ENCODE results near the gene ZNF521.

DNA sequence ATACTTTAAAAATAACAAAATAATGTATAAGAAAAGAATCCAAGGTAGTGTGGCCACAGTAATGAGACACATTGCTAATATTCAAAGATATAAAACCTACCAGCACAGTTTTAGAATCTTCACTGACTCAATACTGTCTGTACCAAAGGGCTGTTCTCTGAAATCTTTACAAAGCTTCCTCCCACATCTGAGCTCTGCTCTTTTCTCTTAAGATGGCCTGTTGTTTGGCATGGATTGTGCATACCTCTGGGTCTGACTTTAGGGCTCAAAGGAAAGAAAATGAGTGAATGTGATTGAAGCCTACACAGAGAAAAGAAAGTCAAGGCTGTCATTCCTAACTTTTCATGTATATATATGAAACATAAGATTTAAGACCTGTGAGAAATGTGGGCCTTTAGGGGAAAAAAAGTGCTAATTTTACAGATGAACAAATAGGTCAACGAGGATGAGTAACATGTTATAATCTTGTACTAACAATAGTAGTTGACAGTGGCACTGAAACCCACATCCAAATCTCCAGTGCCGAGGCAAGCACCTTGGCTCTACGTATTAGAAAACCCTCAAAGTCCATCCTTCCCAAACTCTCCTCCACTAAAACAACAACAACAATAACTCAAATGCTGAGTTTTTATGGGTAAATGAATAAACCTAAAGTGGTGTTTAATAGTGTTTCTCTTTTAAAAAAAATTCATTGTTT is 114.2 kb downstream of the ZNF521 start:
- TF ChIP-seq, protein P1, sequence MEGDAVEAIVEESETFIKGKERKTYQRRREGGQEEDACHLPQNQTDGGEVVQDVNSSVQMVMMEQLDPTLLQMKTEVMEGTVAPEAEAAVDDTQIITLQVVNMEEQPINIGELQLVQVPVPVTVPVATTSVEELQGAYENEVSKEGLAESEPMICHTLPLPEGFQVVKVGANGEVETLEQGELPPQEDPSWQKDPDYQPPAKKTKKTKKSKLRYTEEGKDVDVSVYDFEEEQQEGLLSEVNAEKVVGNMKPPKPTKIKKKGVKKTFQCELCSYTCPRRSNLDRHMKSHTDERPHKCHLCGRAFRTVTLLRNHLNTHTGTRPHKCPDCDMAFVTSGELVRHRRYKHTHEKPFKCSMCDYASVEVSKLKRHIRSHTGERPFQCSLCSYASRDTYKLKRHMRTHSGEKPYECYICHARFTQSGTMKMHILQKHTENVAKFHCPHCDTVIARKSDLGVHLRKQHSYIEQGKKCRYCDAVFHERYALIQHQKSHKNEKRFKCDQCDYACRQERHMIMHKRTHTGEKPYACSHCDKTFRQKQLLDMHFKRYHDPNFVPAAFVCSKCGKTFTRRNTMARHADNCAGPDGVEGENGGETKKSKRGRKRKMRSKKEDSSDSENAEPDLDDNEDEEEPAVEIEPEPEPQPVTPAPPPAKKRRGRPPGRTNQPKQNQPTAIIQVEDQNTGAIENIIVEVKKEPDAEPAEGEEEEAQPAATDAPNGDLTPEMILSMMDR (IDR thresholded peaks at IDR 0.05): no peak
- TF ChIP-seq EP300 (IDR thresholded peaks at IDR 0.05): no peak
- TF ChIP-seq POLR2A (IDR thresholded peaks at IDR 0.05): no peak
